H1 (cell line): ENCODE results near the gene FUNDC1. TPM values are rescaled to one million over a fixed set of nuclear protein-coding genes. Genes with fewer than 3 reads are reported as not detected.

Experiments
- CTCF ChIA-PET: fragments of 300-600 bp; sonication (Branson Sonifier 250); formaldehyde crosslinking; loops from one replicate; lab custom pipeline; 2021; ENCODE audit not compliant: partially characterized antibody; lab: Charles Lee
- POLR2A ChIA-PET: fragments of 300-600 bp; sonication (Branson Sonifier 250); formaldehyde crosslinking; loops from one replicate; lab custom pipeline; 2021; ENCODE audit warnings: inconsistent platforms; ENCODE audit not compliant: partially characterized antibody; lab: Charles Lee
- DNase-seq, 2 experiments: peaks; one replicate each; pipeline versions ENCODE4 v3.0.0 to v3.0.0-alpha.2; 2010 to 2022; ENCODE audit warnings: low spot score in 2 of 2, low read depth in 1 of 2, mixed read lengths in 1 of 2
- FAIRE-seq: peaks from 2 replicates; lab custom pipeline; 2011; peaks lifted over from hg19 to GRCh38; lab: Jason Lieb, UNC
- H2AFZ ChIP-seq: 2 replicates; pipeline ENCODE4 v1.8.1; 2012; ENCODE audit warnings: low read length, inconsistent platforms
- H2AK5ac ChIP-seq: 2 replicates; pipeline ENCODE4 v1.6.1; 2013; ENCODE audit warnings: low read depth, low read length
- H2BK120ac ChIP-seq: replicated peaks from 2 replicates; pipeline ENCODE3; 2013; ENCODE audit warnings: low read depth, low read length, inconsistent platforms
- H2BK12ac ChIP-seq: 2 replicates; pipeline ENCODE4 v1.6.1; 2013; ENCODE audit warnings: low read depth, low read length
- H2BK15ac ChIP-seq: 2 replicates; pipeline ENCODE4 v1.6.1; 2013; ENCODE audit warnings: low read length
- H2BK20ac ChIP-seq: 2 replicates; pipeline ENCODE4 v1.6.1; 2013; ENCODE audit warnings: low read length
- H2BK5ac ChIP-seq: 2 replicates; pipeline ENCODE4 v1.6.1; 2013; ENCODE audit warnings: low read depth, low read length
- H3K14ac ChIP-seq: 2 replicates; pipeline ENCODE4 v1.6.1; 2013; ENCODE audit warnings: inconsistent platforms; ENCODE audit not compliant: insufficient read length
- H3K18ac ChIP-seq: 2 replicates; pipeline ENCODE4 v1.6.1; 2013; ENCODE audit warnings: low read length; ENCODE audit errors: extremely low read depth
- H3K23ac ChIP-seq: 2 replicates; pipeline ENCODE4 v1.6.1; 2013; ENCODE audit warnings: inconsistent platforms; ENCODE audit not compliant: insufficient read length
- H3K23me2 ChIP-seq: 2 replicates; pipeline ENCODE4 v1.6.1; 2013; ENCODE audit warnings: low read depth, low read length
- H3K27ac ChIP-seq: 2 replicates; pipeline ENCODE4 v1.6.1; 2011; ENCODE audit warnings: low read depth, low read length, inconsistent platforms
- H3K27me3 ChIP-seq, 4 experiments: replicated peaks in 1 of 4; 1 replicate in 1 of 4; 2 replicates in 3 of 4; pipeline versions ENCODE4 v1.6.1 to v1.8.1; 2011 to 2013; ENCODE audit warnings: low read length in 3 of 4, mild to moderate bottlenecking in 3 of 4, inconsistent platforms in 2 of 4, mixed read lengths in 2 of 4, moderate library complexity in 1 of 4; ENCODE audit not compliant: control insufficient read depth in 3 of 4, insufficient read depth in 3 of 4; ENCODE audit errors: extremely low read depth in 1 of 4
- H3K36me3 ChIP-seq, 4 experiments: 2 replicates each; pipeline versions ENCODE4 v1.6.1 to v1.8.1; 2011 to 2013; ENCODE audit warnings: mild to moderate bottlenecking in 4 of 4, low read length in 3 of 4, moderate library complexity in 2 of 4, control low read depth in 1 of 4, inconsistent platforms in 1 of 4; ENCODE audit not compliant: insufficient read depth in 4 of 4, control insufficient read depth in 2 of 4
- H3K4ac ChIP-seq: replicated peaks from 2 replicates; pipeline ENCODE3; 2013; ENCODE audit warnings: low read length, low read depth, mixed read lengths, inconsistent platforms; ENCODE audit not compliant: insufficient read length
- H3K4me1 ChIP-seq, 4 experiments: replicated peaks in 1 of 4; 1 replicate in 1 of 4; 2 replicates in 3 of 4; pipeline versions ENCODE4 v1.6.1 to v1.8.1; 2011 to 2013; ENCODE audit warnings: low read length in 3 of 4, inconsistent platforms in 2 of 4, mixed read lengths in 1 of 4; ENCODE audit not compliant: insufficient read depth in 4 of 4, control insufficient read depth in 3 of 4
- H3K4me2 ChIP-seq, 2 experiments: 2 replicates each; pipeline versions ENCODE4 v1.6.1 to v1.8.1; 2011 to 2013; ENCODE audit warnings: low read depth in 2 of 2, low read length in 2 of 2, control low read depth in 1 of 2, inconsistent platforms in 1 of 2, mild to moderate bottlenecking in 1 of 2; ENCODE audit not compliant: insufficient read depth in 1 of 2
- H3K4me3 ChIP-seq, 4 experiments: fragments of 200-600, 300-600 bp in 1 of 4; sonication (generic), shearing (Covaris generic), sonication (Bioruptor Twin) in 1 of 4; 2 replicates each; pipeline versions ENCODE4 v1.5.1 to v1.8.1; 2011 to 2016; ENCODE audit warnings: low read length in 4 of 4, low read depth in 3 of 4, control low read depth in 2 of 4, inconsistent platforms in 2 of 4, mild to moderate bottlenecking in 2 of 4, mixed read lengths in 1 of 4, moderate library complexity in 1 of 4; ENCODE audit not compliant: insufficient read depth in 2 of 4; ENCODE audit errors: extremely low read depth in 1 of 4
- H3K56ac ChIP-seq: replicated peaks from 2 replicates; pipeline ENCODE3; 2013; ENCODE audit warnings: low read depth, mild to moderate bottlenecking, mixed read lengths, low read length, inconsistent platforms; ENCODE audit not compliant: insufficient read length
- H3K79me1 ChIP-seq: 2 replicates; pipeline ENCODE4 v1.6.1; 2013; ENCODE audit warnings: low read depth, low read length, control low read depth
- H3K79me2 ChIP-seq, 2 experiments: 2 replicates each; pipeline versions ENCODE4 v1.6.1 to v1.8.1; 2012 to 2013; ENCODE audit warnings: low read length in 2 of 2, mild to moderate bottlenecking in 2 of 2, inconsistent platforms in 1 of 2; ENCODE audit not compliant: insufficient read depth in 2 of 2, control insufficient read depth in 1 of 2
- H3K9ac ChIP-seq, 4 experiments: replicated peaks in 1 of 4; 1 replicate in 1 of 4; 2 replicates in 3 of 4; pipeline versions ENCODE4 v1.6.1 to v1.8.1; 2011 to 2013; ENCODE audit warnings: low read depth in 3 of 4, low read length in 3 of 4, control low read depth in 2 of 4, mild to moderate bottlenecking in 2 of 4, moderate library complexity in 2 of 4, inconsistent platforms in 1 of 4; ENCODE audit errors: extremely low read depth in 1 of 4
- H3K9me3 ChIP-seq, 2 experiments: 2 replicates each; pipeline versions ENCODE4 v1.6.1 to v1.8.1; 2012 to 2013; ENCODE audit warnings: mild to moderate bottlenecking in 2 of 2, moderate library complexity in 2 of 2, control low read depth in 1 of 2, inconsistent platforms in 1 of 2, low read depth in 1 of 2, low read length in 1 of 2, mixed read lengths in 1 of 2; ENCODE audit not compliant: insufficient read depth in 2 of 2
- H4K20me1 ChIP-seq, 2 experiments: replicated peaks in 1 of 2; 2 replicates each; pipeline versions ENCODE3 to v1.8.1; 2011 to 2013; ENCODE audit warnings: inconsistent platforms in 2 of 2, low read length in 2 of 2, mild to moderate bottlenecking in 1 of 2; ENCODE audit not compliant: insufficient read depth in 2 of 2, control insufficient read depth in 1 of 2
- H4K5ac ChIP-seq: 2 replicates; pipeline ENCODE4 v1.6.1; 2013; ENCODE audit warnings: low read length, low read depth, mixed read lengths, inconsistent platforms; ENCODE audit not compliant: insufficient read length
- H4K8ac ChIP-seq: 2 replicates; pipeline ENCODE4 v1.8.0; 2013; ENCODE audit warnings: mild to moderate bottlenecking, moderate library complexity, low read length, inconsistent platforms; ENCODE audit not compliant: insufficient read depth; ENCODE audit errors: extremely low read depth
- H4K91ac ChIP-seq: replicated peaks from 2 replicates; pipeline ENCODE3; 2013; ENCODE audit warnings: low read length, mixed read lengths, inconsistent platforms; ENCODE audit not compliant: insufficient read length
- BACH1 ChIP-seq: IDR thresholded peaks from 2 replicates; pipeline ENCODE4 v1.6.1; 2012; ENCODE audit warnings: low read length, improper control_type of control experiment
- CEBPB ChIP-seq: IDR thresholded peaks from 2 replicates; pipeline ENCODE4 v1.6.1; 2012; ENCODE audit warnings: low read depth, low read length
- GTF2F1 ChIP-seq: IDR thresholded peaks from 2 replicates; pipeline ENCODE4 v1.6.1; 2012; ENCODE audit warnings: low read depth, low read length, improper control_type of control experiment, borderline replicate concordance
- SIX5 ChIP-seq: IDR thresholded peaks from 2 replicates; pipeline ENCODE4 v1.6.1; 2011; ENCODE audit warnings: mild to moderate bottlenecking, low read depth, low read length
- TEAD4 ChIP-seq: IDR thresholded peaks from 2 replicates; pipeline ENCODE4 v1.6.1; 2012; ENCODE audit warnings: low read depth, low read length, inconsistent platforms, mixed read lengths
- WGBS, 2 experiments: shearing (Covaris generic) in 1 of 2; methylation state at CpG; one replicate each; pipeline versions ENCODE4 v1.1.6 to v1.1.7; 2013 to 2015; ENCODE audit warnings: low lambda C conversion rate in 2 of 2, mixed read lengths in 2 of 2, inconsistent platforms in 1 of 2, low coverage in 1 of 2, missing lambda C conversion rate in 1 of 2; ENCODE audit not compliant: insufficient replicate concordance in 2 of 2, insufficient coverage in 1 of 2, insufficient read length in 1 of 2; ENCODE audit errors: extremely low coverage in 1 of 2, missing lambda C conversion rate in 1 of 2; 5-methylcytosine and 5-hydroxymethylcytosine counted together
- polyA plus RNA-seq, 7 experiments: library from polyadenylated mRNA; depleted of rRNA in 3 of 7; stranded (reverse) in 5 of 7; unstranded in 2 of 7; fragments of >200 nt in 5 of 7; fragments of 200-250 nt in 2 of 7; gene quantifications; 1 replicate in 5 of 7; 2 replicates in 1 of 7; 4 replicates in 1 of 7; pipeline versions ENCODE4 v1.2.1 to v1.2.3, GENCODE V29; 2011 to 2013; ENCODE audit warnings: missing spikeins in 2 of 7, mixed read lengths in 2 of 7
- total RNA-seq: library from RNA; stranded (reverse); fragmentation: NEBNext Ultra II Directional; extraction: Animal tissue kit (Norgen Biotek cat#: 25700); gene quantifications from 2 replicates; pipeline ENCODE4 v1.2.1, GENCODE V29; 2021

Gene FUNDC1
- total and polyA plus RNA-seq, 2 of the 8 experiments (the other 6 are each of a cell fraction or from before 2014, with no cell fraction given), result 13.7 to 24.1 TPM

DNA sequence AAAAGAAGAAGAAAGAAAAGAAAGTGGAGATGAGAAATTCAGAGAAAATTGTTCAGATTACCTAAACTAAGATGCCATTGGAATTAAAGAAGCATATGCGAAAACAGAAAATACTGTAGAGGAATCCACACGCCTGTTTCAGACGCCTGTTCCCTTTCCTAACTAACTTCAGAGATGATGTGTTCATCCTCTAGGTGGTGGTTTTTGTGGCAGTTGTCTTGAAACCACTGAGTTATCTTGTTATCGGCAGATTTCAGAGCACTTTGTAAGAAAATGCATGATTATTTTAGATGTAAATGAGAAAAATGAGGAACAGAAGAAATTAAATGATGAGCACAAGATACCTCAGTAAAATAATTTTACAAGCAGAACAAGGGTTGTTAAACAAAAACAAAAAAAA lies 48.3 kb downstream of the FUNDC1 start:
- H3K23ac ChIP-seq, result no peak overlapping the region
- H3K36me3 ChIP-seq, result no peaks in the 10 kb centered on the region
- DNase-seq, result no peak
- H3K23me2 ChIP-seq, result no peaks in the 10 kb centered on the region
- H2BK15ac ChIP-seq, result no peak overlapping the region
- CTCF ChIA-PET, result no interaction called here
- H3K27ac ChIP-seq, result no peak overlapping the region
- no peak overlapping the region for H3K9ac ChIP-seq
- H3K56ac ChIP-seq, result no peak overlapping the region
- H3K27me3 ChIP-seq, result no peaks in the 10 kb centered on the region
- H4K20me1 ChIP-seq, result no peaks in the 10 kb centered on the region
- no peak overlapping the region for H2AK5ac ChIP-seq
- no peaks in the 10 kb centered on the region for H3K79me2 ChIP-seq
- H2BK20ac ChIP-seq, result no peak overlapping the region
- H2BK12ac ChIP-seq, result no peak overlapping the region
- no peak overlapping the region for H3K14ac ChIP-seq
- FAIRE-seq, result no peak
- H3K4ac ChIP-seq, result no peak overlapping the region
- no peaks in the 10 kb centered on the region for H3K79me1 ChIP-seq
- H4K5ac ChIP-seq, result no peak overlapping the region
- no peak overlapping the region for H4K91ac ChIP-seq
- H3K4me1 ChIP-seq, result peaks cover 0 to 2% (median 0%) of the 10 kb centered on the region in 4 experiments; a peak in 1 of 7 replicates
- H4K8ac ChIP-seq, result no peak overlapping the region
- H2BK120ac ChIP-seq, result no peak overlapping the region
- H3K4me2 ChIP-seq, result no peak overlapping the region
- POLR2A ChIA-PET, result no interaction called here
- no peak overlapping the region for H2AFZ ChIP-seq
- no peak overlapping the region for H2BK5ac ChIP-seq
- H3K18ac ChIP-seq, result no peak overlapping the region
- H3K4me3 ChIP-seq, result no peak overlapping the region
- 86% methylated on average over 3 of the region's 4 CpGs; no CpG with 5 or more reads in 1 of the 2 experiments for WGBS, 2 experiments
- H3K9me3 ChIP-seq, result no peaks in the 10 kb centered on the region
- TF ChIP-seq GTF2F1 (no peak), TEAD4 (no peak), CEBPB (no peak), SIX5 (no peak), BACH1 (no peak)
